HCT116 (cell line): Measurements from ENCODE around the gene SH3GLB2. TPM values are rescaled to one million over a fixed set of nuclear protein-coding genes. Genes with fewer than 3 reads are reported as not detected.

Source experiments
- ATAC-seq: fragments of 200-7000 bp; cut with Tn5 transposase; 2 replicates; pipeline ENCODE4 v1.9.1; 2020; ENCODE audit warnings: mild to moderate bottlenecking, moderate library complexity
- Bru-seq: library from RNA; stranded (reverse); fragments of 400-500 nt; gene quantifications from one replicate; lab custom pipeline; 2021; lab: Mats Ljungman, UMichigan
- BruChase-seq, 2 experiments: library from RNA; stranded (reverse); fragments of 400-500 nt; gene quantifications; one replicate each; lab custom pipeline; 2021; lab: Mats Ljungman, UMichigan
- BruUV-seq: library from RNA; stranded (reverse); fragments of 400-500 nt; replicated peaks from 2 replicates; lab custom pipeline; 2021; lab: Mats Ljungman, UMichigan
- CTCF ChIA-PET: fragments of 300-600 bp; sonication (Branson Sonifier 250); formaldehyde crosslinking; loops from one replicate; lab custom pipeline; 2021; ENCODE audit warnings: antibody characterized with exemption; lab: Charles Lee
- POLR2A ChIA-PET: fragments of 300-600, 350-600 bp; sonication (Branson Sonifier 250); formaldehyde crosslinking; loops from one replicate; lab custom pipeline; 2021; ENCODE audit warnings: antibody characterized with exemption; lab: Charles Lee
- RAD21 ChIA-PET, 2 experiments: fragments of 300-600 bp; sonication (Branson Sonifier 250); formaldehyde crosslinking; loops; one replicate each; lab custom pipeline; 2023; ENCODE audit warnings: low total read pairs in 2 of 2; ENCODE audit not compliant: uncharacterized antibody in 2 of 2, unreplicated experiment in 2 of 2, low non-redundant PET in 1 of 2; lab: Charles Lee
- DNase-seq: peaks from one replicate; pipeline ENCODE4 v3.0.0-alpha.2; 2010; ENCODE audit warnings: low read depth, low spot score
- H2AFZ ChIP-seq: fragments of 200-600 bp; shearing (Covaris generic), sonication (generic); 2 replicates; pipeline ENCODE4 v1.6.1; 2017; ENCODE audit warnings: low read depth, mixed run types, mixed read lengths, antibody characterized with exemption, low read length; ENCODE audit not compliant: poor library complexity, severe bottlenecking
- H3K27ac ChIP-seq: 2 replicates; pipeline ENCODE4 v1.5.1; 2012; ENCODE audit warnings: low read depth, low read length
- H3K27me3 ChIP-seq: fragments of 200-600 bp; sonication (generic); 2 replicates; pipeline ENCODE4 v1.6.1; 2016; ENCODE audit warnings: mixed run types, low read length, mixed read lengths; ENCODE audit not compliant: insufficient read depth
- H3K36me3 ChIP-seq, 2 experiments: fragments of 200-500 bp in 1 of 2; fragments of 200-600 bp in 1 of 2; sonication (Bioruptor generic) in 1 of 2; sonication (generic) in 1 of 2; 2 replicates each; pipeline versions ENCODE4 v1.5.1 to v1.6.1; 2014 to 2016; ENCODE audit warnings: low read length in 2 of 2, inconsistent platforms in 1 of 2, mixed read lengths in 1 of 2, mixed run types in 1 of 2; ENCODE audit not compliant: insufficient read depth in 2 of 2, control insufficient read depth in 1 of 2
- H3K4me1 ChIP-seq, 2 experiments: fragments of 200-600 bp in 1 of 2; sonication (generic) in 1 of 2; 2 replicates each; pipeline versions ENCODE4 v1.5.1 to v1.6.1; 2012 to 2017; ENCODE audit warnings: low read length in 2 of 2, inconsistent platforms in 1 of 2, mild to moderate bottlenecking in 1 of 2, mixed read lengths in 1 of 2, mixed run types in 1 of 2, moderate library complexity in 1 of 2; ENCODE audit not compliant: insufficient read depth in 2 of 2, control insufficient read depth in 1 of 2
- H3K4me2 ChIP-seq: fragments of 200-600 bp; sonication (generic); 2 replicates; pipeline ENCODE4 v1.6.1; 2017; ENCODE audit warnings: mixed run types, low read length, mixed read lengths
- H3K4me3 ChIP-seq, 2 experiments: fragments of 200-600 bp in 1 of 2; sonication (generic) in 1 of 2; replicated peaks in 1 of 2; 2 replicates each; pipeline ENCODE4 v1.5.1; 2011 to 2016; ENCODE audit warnings: low read length in 2 of 2, control low read depth in 1 of 2, low read depth in 1 of 2, mild to moderate bottlenecking in 1 of 2, mixed read lengths in 1 of 2, mixed run types in 1 of 2
- H3K79me2 ChIP-seq: fragments of 200-600 bp; sonication (generic); 2 replicates; pipeline ENCODE4 v1.6.1; 2017; ENCODE audit warnings: mild to moderate bottlenecking, mixed run types, low read length, moderate library complexity, mixed read lengths; ENCODE audit not compliant: insufficient read depth
- H3K9ac ChIP-seq: fragments of 200-600 bp; sonication (generic); 2 replicates; pipeline ENCODE4 v1.6.1; 2016; ENCODE audit warnings: low read length, mixed read lengths
- H3K9me2 ChIP-seq: fragments of 200-600 bp; sonication (generic), shearing (Covaris generic); 2 replicates; pipeline ENCODE4 v1.6.1; 2017; ENCODE audit warnings: mixed run types, mild to moderate bottlenecking, moderate library complexity; ENCODE audit not compliant: insufficient read depth
- H3K9me3 ChIP-seq, 2 experiments: fragments of 200-500 bp in 1 of 2; fragments of 200-600 bp in 1 of 2; sonication (Bioruptor generic) in 1 of 2; sonication (generic) in 1 of 2; 2 replicates each; pipeline ENCODE4 v1.6.1; 2014 to 2017; ENCODE audit warnings: low read length in 2 of 2, mixed read lengths in 2 of 2, inconsistent platforms in 1 of 2, low read depth in 1 of 2, mild to moderate bottlenecking in 1 of 2, mixed run types in 1 of 2, moderate library complexity in 1 of 2; ENCODE audit not compliant: control insufficient read depth in 1 of 2, insufficient read depth in 1 of 2
- H4K20me1 ChIP-seq: fragments of 200-600 bp; sonication (generic), shearing (Covaris generic); 2 replicates; pipeline ENCODE4 v1.6.1; 2017; ENCODE audit warnings: mixed run types, mild to moderate bottlenecking, moderate library complexity; ENCODE audit not compliant: insufficient read depth
- POLR2A ChIP-seq: IDR thresholded peaks from 2 replicates; pipeline ENCODE4 v1.7.0; 2011; ENCODE audit warnings: borderline replicate concordance; ENCODE audit not compliant: insufficient read depth, insufficient read length; ENCODE audit errors: extremely low read depth
- YY1 ChIP-seq: IDR thresholded peaks from 2 replicates; pipeline ENCODE4 v1.6.1; 2011; ENCODE audit warnings: low read length, low read depth, moderate library complexity, mild to moderate bottlenecking; ENCODE audit not compliant: insufficient replicate concordance; ENCODE audit errors: extremely low read depth
- ZFX ChIP-seq: fragments of 450-650 bp; IDR thresholded peaks from 2 replicates; pipeline ENCODE4 v1.6.1; 2017
- intact Hi-C: fragments of 100-400 bp; cut with micrococcal nuclease; formaldehyde crosslinking; loops from 2 replicates; pipeline ENCODE4 v1.10.0; 2022
- long read RNA-seq: library from polyadenylated mRNA; unstranded; transcript quantifications from one replicate; pipeline ENCODE4 v2.0.0, GENCODE V29; 2021; ENCODE audit not compliant: unreplicated experiment
- polyA plus RNA-seq: library from polyadenylated mRNA; unstranded; fragments of >200 nt; gene quantifications from 2 replicates; pipeline ENCODE4 v1.2.1, GENCODE V29; 2012; ENCODE audit warnings: missing spikeins
- total RNA-seq: library from RNA; stranded (reverse); gene quantifications from one replicate; pipeline ENCODE4 v1.2.1, GENCODE V29; 2021; ENCODE audit not compliant: unreplicated experiment
- TF ChIP-seq, protein P1 (sequence below): IDR thresholded peaks from 2 replicates; pipeline ENCODE4 v1.6.1; 2011; ENCODE audit warnings: mild to moderate bottlenecking, low read length, moderate library complexity; ENCODE audit not compliant: insufficient replicate concordance; ENCODE audit errors: extremely low read depth
- TF ChIP-seq, protein P2 (sequence below), 3 experiments: fragments of 200-600 bp in 1 of 3; sonication (generic) in 1 of 3; IDR thresholded peaks in 2 of 3; conservative IDR thresholded peaks in 1 of 3; 2 replicates each; pipeline ENCODE4 v1.5.1; 2012 to 2017; ENCODE audit warnings: low read depth in 2 of 3, low read length in 2 of 3, antibody characterized with exemption in 1 of 3, borderline replicate concordance in 1 of 3, control low read depth in 1 of 3, mild to moderate bottlenecking in 1 of 3, mixed read lengths in 1 of 3, mixed run types in 1 of 3, moderate library complexity in 1 of 3; ENCODE audit not compliant: insufficient read depth in 1 of 3

SH3GLB2 gene
- 87.9 TPM for total RNA-seq
- polyA plus RNA-seq: 88.5 and 89.0 TPM in 2 replicates
- Bru-seq, nascent RNA: percentile 64 among the genes with signal in this experiment
- BruChase-seq, experiment 1, labeled RNA remaining after a 6-hour chase: percentile 68 among the genes with signal in this experiment
- percentile 70 among the genes with signal in this experiment for BruChase-seq, experiment 2, labeled RNA remaining after a 2-hour chase
- long read RNA-seq, full-length matches to known transcripts: 106 of 183 reads
- long read RNA-seq, partial matches to known transcripts: 23 of 183 reads
- long read RNA-seq, other reads (novel, unspliced or antisense): 54 of 183 reads

DNA sequence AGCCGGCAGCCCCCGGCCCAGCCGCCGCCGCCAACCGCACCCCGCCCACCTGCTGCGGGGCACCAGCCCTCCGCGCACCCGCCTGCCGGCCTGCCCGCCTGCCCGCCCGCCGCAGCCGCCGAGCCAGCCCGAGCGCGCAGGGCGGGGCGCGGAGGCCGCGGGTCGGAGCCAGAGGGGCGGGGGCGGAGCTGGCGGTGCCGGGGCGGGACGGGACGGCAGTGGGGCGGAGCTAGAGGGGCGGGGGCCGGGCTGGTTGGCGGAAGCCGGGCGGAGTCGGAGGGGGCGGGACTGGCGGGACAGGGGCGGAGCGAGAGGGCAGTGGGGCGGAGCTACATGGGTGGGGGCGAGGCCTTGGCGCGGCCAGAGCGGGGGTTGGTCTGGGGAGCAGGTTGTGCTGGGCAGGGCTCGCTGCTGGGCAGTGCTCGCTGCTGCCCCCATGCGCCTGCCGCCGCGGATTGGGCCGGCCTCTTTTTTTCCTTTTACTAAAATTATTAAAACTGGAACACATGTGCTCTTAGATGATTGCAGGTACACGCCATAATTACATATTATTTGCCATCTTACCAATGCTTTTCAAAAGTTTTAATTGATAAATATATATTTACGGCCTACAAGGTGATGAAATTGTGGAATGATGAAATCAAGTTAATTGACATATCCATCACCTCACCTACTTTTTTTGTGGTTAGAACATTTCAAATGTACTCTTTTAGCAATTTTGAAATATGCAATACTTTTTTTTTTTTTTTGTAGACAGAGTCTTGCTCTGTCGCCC, at the start of gene SH3GLB2:
SH3GLB2 (minus strand) TSS at position 140 of the 775 bp plus-strand sequence. CDS start 177 bp downstream, outside the sequence.
- POLR2A ChIA-PET: interaction anchor here (0.5 to 1.0 kb wide), 4 partner anchors 8 to 506 kb away, joined by 3 to 4 read pairs (median 3); partner anchors contain the start of genes DOLPP1 and MIGA2
- peak within 1 kb of the TSS; percentile 89 to 96 for H3K4me3 ChIP-seq
- no peak within 1 kb of the TSS for H2AFZ ChIP-seq
- peak within 1 kb of the TSS; percentile 89 for H3K9ac ChIP-seq
- H3K9me3 ChIP-seq: no peaks in the 10 kb centered on the region
- H3K27ac ChIP-seq: peak within 1 kb of the TSS; percentile 80
- no peaks in the 10 kb centered on the region; the same call in 1 of the 2 replicates for H4K20me1 ChIP-seq
- intact Hi-C loops: loop anchor here (2.0 kb wide), 1 partner anchor 52 kb away; the partner anchor contains the start of gene DOLPP1
- H3K4me2 ChIP-seq: peak within 1 kb of the TSS; percentile 99
- no peaks in the 10 kb centered on the region for H3K9me2 ChIP-seq
- DNase-seq (peak; percentile 83), ATAC-seq (peak; percentile 89)
- CTCF ChIA-PET: interaction anchor here (0.6 to 0.9 kb wide), 9 partner anchors 9 to 997 kb away, joined by 3 to 11 read pairs (median 4); partner anchors contain the start of gene DOLPP1
- RAD21 ChIA-PET: interaction anchor here in 1 of 2 experiments (1.1 kb wide), 1 partner anchor 35 kb away, joined by 3 read pairs; no protein-coding TSS in a partner anchor
- no peaks in the 10 kb centered on the region for H3K36me3 ChIP-seq
- no TSS peak for BruUV-seq
- H3K4me1 ChIP-seq: peaks cover 27 to 42% of the 10 kb centered on the region in 2 experiments; a peak in 3 of 4 replicates
- H3K27me3 ChIP-seq: no peaks in the 10 kb centered on the region
- H3K79me2 ChIP-seq: peaks cover 27% of the 10 kb centered on the region
- TF ChIP-seq ZFX: peak; percentile 38; the same call in 1 of the 2 replicates
- no peak for TF ChIP-seq YY1
- TF ChIP-seq, protein P1, sequence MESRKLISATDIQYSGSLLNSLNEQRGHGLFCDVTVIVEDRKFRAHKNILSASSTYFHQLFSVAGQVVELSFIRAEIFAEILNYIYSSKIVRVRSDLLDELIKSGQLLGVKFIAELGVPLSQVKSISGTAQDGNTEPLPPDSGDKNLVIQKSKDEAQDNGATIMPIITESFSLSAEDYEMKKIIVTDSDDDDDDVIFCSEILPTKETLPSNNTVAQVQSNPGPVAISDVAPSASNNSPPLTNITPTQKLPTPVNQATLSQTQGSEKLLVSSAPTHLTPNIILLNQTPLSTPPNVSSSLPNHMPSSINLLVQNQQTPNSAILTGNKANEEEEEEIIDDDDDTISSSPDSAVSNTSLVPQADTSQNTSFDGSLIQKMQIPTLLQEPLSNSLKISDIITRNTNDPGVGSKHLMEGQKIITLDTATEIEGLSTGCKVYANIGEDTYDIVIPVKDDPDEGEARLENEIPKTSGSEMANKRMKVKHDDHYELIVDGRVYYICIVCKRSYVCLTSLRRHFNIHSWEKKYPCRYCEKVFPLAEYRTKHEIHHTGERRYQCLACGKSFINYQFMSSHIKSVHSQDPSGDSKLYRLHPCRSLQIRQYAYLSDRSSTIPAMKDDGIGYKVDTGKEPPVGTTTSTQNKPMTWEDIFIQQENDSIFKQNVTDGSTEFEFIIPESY: no peak
- TF ChIP-seq, protein P2, sequence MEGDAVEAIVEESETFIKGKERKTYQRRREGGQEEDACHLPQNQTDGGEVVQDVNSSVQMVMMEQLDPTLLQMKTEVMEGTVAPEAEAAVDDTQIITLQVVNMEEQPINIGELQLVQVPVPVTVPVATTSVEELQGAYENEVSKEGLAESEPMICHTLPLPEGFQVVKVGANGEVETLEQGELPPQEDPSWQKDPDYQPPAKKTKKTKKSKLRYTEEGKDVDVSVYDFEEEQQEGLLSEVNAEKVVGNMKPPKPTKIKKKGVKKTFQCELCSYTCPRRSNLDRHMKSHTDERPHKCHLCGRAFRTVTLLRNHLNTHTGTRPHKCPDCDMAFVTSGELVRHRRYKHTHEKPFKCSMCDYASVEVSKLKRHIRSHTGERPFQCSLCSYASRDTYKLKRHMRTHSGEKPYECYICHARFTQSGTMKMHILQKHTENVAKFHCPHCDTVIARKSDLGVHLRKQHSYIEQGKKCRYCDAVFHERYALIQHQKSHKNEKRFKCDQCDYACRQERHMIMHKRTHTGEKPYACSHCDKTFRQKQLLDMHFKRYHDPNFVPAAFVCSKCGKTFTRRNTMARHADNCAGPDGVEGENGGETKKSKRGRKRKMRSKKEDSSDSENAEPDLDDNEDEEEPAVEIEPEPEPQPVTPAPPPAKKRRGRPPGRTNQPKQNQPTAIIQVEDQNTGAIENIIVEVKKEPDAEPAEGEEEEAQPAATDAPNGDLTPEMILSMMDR (IDR thresholded peaks at IDR 0.05 in 2 of 3, conservative IDR thresholded peaks at IDR 0.05 in 1 of 3; ENCODE audit: borderline replicate concordance in 1 of 3, insufficient read depth in 1 of 3, low read depth in 2 of 3, low read length in 2 of 3): peak in 2 of 3 experiments; percentile 70 to 89; a peak in 4 of 6 replicates
- TF ChIP-seq POLR2A: no peak
